Karpas-422 (cell line): ENCODE data around the gene KIAA0319L. TPM values are rescaled to one million over a fixed set of nuclear protein-coding genes. Genes with fewer than 3 reads are reported as not detected.

ENCODE experiments used
- DNase-seq: peaks from one replicate; pipeline ENCODE4 v3.0.0-alpha.2; 2015
- H2AFZ ChIP-seq: fragments of 200-600 bp; sonication (generic); 2 replicates; pipeline ENCODE4 v1.6.1; 2014; ENCODE audit warnings: antibody characterized with exemption, low read length, mixed read lengths
- H3K27ac ChIP-seq: fragments of 200-600 bp; sonication (generic); 2 replicates; pipeline ENCODE4 v1.5.1; 2014; ENCODE audit warnings: mild to moderate bottlenecking, low read length, moderate library complexity
- H3K27me3 ChIP-seq: fragments of 200-600 bp; sonication (generic); 2 replicates; pipeline ENCODE4 v1.6.1; 2014; ENCODE audit warnings: low read length, mixed read lengths
- H3K36me3 ChIP-seq: fragments of 200-600 bp; sonication (generic); 2 replicates; pipeline ENCODE4 v1.6.1; 2014; ENCODE audit warnings: low read length, mixed read lengths; ENCODE audit not compliant: insufficient read depth
- H3K4me1 ChIP-seq: fragments of 200-600 bp; sonication (generic); 2 replicates; pipeline ENCODE4 v1.6.1; 2014; ENCODE audit warnings: mild to moderate bottlenecking, low read length, mixed read lengths
- H3K4me2 ChIP-seq: fragments of 200-600 bp; sonication (generic); 2 replicates; pipeline ENCODE4 v1.6.1; 2014; ENCODE audit warnings: low read length, low read depth, mild to moderate bottlenecking; ENCODE audit not compliant: poor library complexity, severe bottlenecking
- H3K4me3 ChIP-seq: fragments of 200-600 bp; sonication (generic); 2 replicates; pipeline ENCODE4 v1.5.1; 2014; ENCODE audit warnings: mild to moderate bottlenecking, antibody characterized with exemption, low read length, mixed read lengths
- H3K79me2 ChIP-seq: fragments of 200-600 bp; sonication (generic); 2 replicates; pipeline ENCODE4 v1.6.1; 2014; ENCODE audit warnings: mild to moderate bottlenecking, low read length, mixed read lengths
- H3K9ac ChIP-seq: fragments of 200-600 bp; sonication (generic); 2 replicates; pipeline ENCODE4 v1.6.0; 2014; ENCODE audit warnings: low read length
- H3K9me2 ChIP-seq: fragments of 200-600 bp; sonication (generic), shearing (Covaris generic); replicated peaks from 2 replicates; pipeline ENCODE4 v1.6.0; 2014; ENCODE audit warnings: mild to moderate bottlenecking, low read length, moderate library complexity; ENCODE audit not compliant: insufficient read depth
- H3K9me3 ChIP-seq: fragments of 300-700, 200-600 bp; sonication (generic); 2 replicates; pipeline ENCODE4 v1.6.1; 2014; ENCODE audit warnings: low read length, mixed read lengths
- H4K20me1 ChIP-seq: fragments of 200-600 bp; sonication (generic); 2 replicates; pipeline ENCODE4 v1.6.1; 2014; ENCODE audit warnings: mild to moderate bottlenecking, antibody characterized with exemption, low read length, low read depth; ENCODE audit not compliant: insufficient read depth
- total RNA-seq: library from RNA; depleted of rRNA; stranded (reverse); fragments of >200 nt; shearing (Covaris generic); gene quantifications from 2 replicates; pipeline ENCODE4 v1.2.3, GENCODE V29; 2014; ENCODE audit warnings: low replicate concordance

KIAA0319L gene
- total RNA-seq, 1 experiment from 2014 or later: 34.0 TPM

- H3K9ac ChIP-seq: peak overlapping the region; percentile 94
Measured at GRCh38 chr1:35558374-35559316, 1.4 kb upstream of the KIAA0319L start.

GRCh38 chr1:35557611-35558373 lies 589 bp upstream of the KIAA0319L start, which contains the start of gene NCDN:
Gene NCDN (plus strand): TSS chr1:35557799. CDS start chr1:35558191, 392 bp downstream.
- Histone ChIP-seq H3K9ac (peak within 1 kb of the TSS; percentile 94), H2AFZ (peak within 1 kb of the TSS; percentile 77; the same call in 1 of the 2 replicates), H3K27me3 (no peaks in the 10 kb centered on the region), H3K79me2 (peaks cover 59% of the 10 kb centered on the region), H3K4me1 (peaks cover 37% of the 10 kb centered on the region), H4K20me1 (peaks cover 4% of the 10 kb centered on the region; the same call in 1 of the 2 replicates), H3K27ac (peak within 1 kb of the TSS; percentile 76), H3K4me3 (peak within 1 kb of the TSS; percentile 96), H3K9me3 (no peaks in the 10 kb centered on the region), H3K9me2 (no peaks in the 10 kb centered on the region), H3K4me2 (peak within 1 kb of the TSS; percentile 98), H3K36me3 (peaks cover 13% of the 10 kb centered on the region; the same call in 1 of the 2 replicates)
- peak; percentile 99 for DNase-seq

More at GRCh38 chr1:35558374-35559316, 1.4 kb upstream of the KIAA0319L start:
- H2AFZ ChIP-seq: 0 out of 2 replicates have a peak overlapping the region, but pooled peaks have one; percentile 14
- H3K79me2 ChIP-seq: peaks cover 51% of the 10 kb centered on the region
- H3K4me2 ChIP-seq: peak overlapping the region; percentile 98
- H3K9me2 ChIP-seq: no peaks in the 10 kb centered on the region
- no peaks in the 10 kb centered on the region for H3K9me3 ChIP-seq
- H4K20me1 ChIP-seq: peaks cover 4% of the 10 kb centered on the region; the same call in 1 of the 2 replicates
- peak; percentile 70 for DNase-seq
- H3K27me3 ChIP-seq: no peaks in the 10 kb centered on the region
- peaks cover 37% of the 10 kb centered on the region for H3K4me1 ChIP-seq
- H3K36me3 ChIP-seq: peaks cover 7% of the 10 kb centered on the region; the same call in 1 of the 2 replicates
- H3K4me3 ChIP-seq: peak overlapping the region; percentile 96
- H3K27ac ChIP-seq: peak overlapping the region; percentile 76

- no peaks in the 10 kb centered on the region for H3K9me2 ChIP-seq
- H3K27me3 ChIP-seq: no peaks in the 10 kb centered on the region
- peak overlapping the region; percentile 96 for H3K4me3 ChIP-seq
- H2AFZ ChIP-seq: no peak overlapping the region
- no peaks in the 10 kb centered on the region for H3K9me3 ChIP-seq
- H3K36me3 ChIP-seq: peaks cover 15% of the 10 kb centered on the region; the same call in 1 of the 2 replicates
- peaks cover 65% of the 10 kb centered on the region for H3K79me2 ChIP-seq
- peaks cover 37% of the 10 kb centered on the region for H3K4me1 ChIP-seq
- peak overlapping the region; percentile 98 for H3K4me2 ChIP-seq
- peaks cover 4% of the 10 kb centered on the region; the same call in 1 of the 2 replicates for H4K20me1 ChIP-seq
- H3K9ac ChIP-seq: peak overlapping the region; percentile 94
- H3K27ac ChIP-seq: peak overlapping the region; percentile 63
- DNase-seq: peak; percentile 73
Measured at GRCh38 chr1:35556484-35557117, 602 bp downstream of the KIAA0319L start.

GRCh38 chr1:35555601-35556477 lies 1.4 kb downstream of the KIAA0319L start:
- Histone ChIP-seq H3K79me2 (peaks cover 70% of the 10 kb centered on the region), H3K9ac (peak overlapping the region; percentile 94), H3K9me3 (no peaks in the 10 kb centered on the region), H3K4me3 (peak overlapping the region; percentile 96), H3K36me3 (peaks cover 18% of the 10 kb centered on the region; the same call in 1 of the 2 replicates), H2AFZ (no peak overlapping the region), H4K20me1 (peaks cover 4% of the 10 kb centered on the region; the same call in 1 of the 2 replicates), H3K4me2 (peak overlapping the region; percentile 98), H3K27me3 (no peaks in the 10 kb centered on the region), H3K9me2 (no peaks in the 10 kb centered on the region), H3K27ac (peak overlapping the region; percentile 63; the same call in 1 of the 2 replicates), H3K4me1 (peaks cover 37% of the 10 kb centered on the region)
- DNase-seq: no peak

GRCh38 chr1:35555212-35555584 lies 2.0 kb downstream of the KIAA0319L start:
- peaks cover 37% of the 10 kb centered on the region for H3K4me1 ChIP-seq
- H3K36me3 ChIP-seq: peaks cover 22% of the 10 kb centered on the region; the same call in 1 of the 2 replicates
- no peaks in the 10 kb centered on the region for H3K27me3 ChIP-seq
- H3K9me2 ChIP-seq: no peaks in the 10 kb centered on the region
- no peak for DNase-seq
- H4K20me1 ChIP-seq: peaks cover 4% of the 10 kb centered on the region; the same call in 1 of the 2 replicates
- 0 out of 2 replicates have a peak overlapping the region, but pooled peaks have one; percentile 7 for H3K9ac ChIP-seq
- no peak overlapping the region for H3K4me3 ChIP-seq
- peak overlapping the region; percentile 98 for H3K4me2 ChIP-seq
- no peaks in the 10 kb centered on the region for H3K9me3 ChIP-seq
- H2AFZ ChIP-seq: no peak overlapping the region
- H3K79me2 ChIP-seq: peaks cover 76% of the 10 kb centered on the region
- no peak overlapping the region for H3K27ac ChIP-seq

- peaks cover 28% of the 10 kb centered on the region; the same call in 1 of the 2 replicates for H3K36me3 ChIP-seq
- H3K4me2 ChIP-seq: peak overlapping the region; percentile 98
- H3K4me1 ChIP-seq: peaks cover 37% of the 10 kb centered on the region
- H3K79me2 ChIP-seq: peaks cover 83% of the 10 kb centered on the region
- no peak for DNase-seq
- no peak overlapping the region for H3K4me3 ChIP-seq
- peaks cover 4% of the 10 kb centered on the region; the same call in 1 of the 2 replicates for H4K20me1 ChIP-seq
- no peaks in the 10 kb centered on the region for H3K27me3 ChIP-seq
- no peak overlapping the region for H3K27ac ChIP-seq
- H3K9ac ChIP-seq: 0 out of 2 replicates have a peak overlapping the region, but pooled peaks have one; percentile 7
- no peaks in the 10 kb centered on the region for H3K9me2 ChIP-seq
- H3K9me3 ChIP-seq: no peaks in the 10 kb centered on the region
- H2AFZ ChIP-seq: no peak overlapping the region
Measured at GRCh38 chr1:35554266-35555211, 2.7 kb downstream of the KIAA0319L start.
